ENCODE results near the gene SH3RF3.

Gene SH3RF3

DNA sequence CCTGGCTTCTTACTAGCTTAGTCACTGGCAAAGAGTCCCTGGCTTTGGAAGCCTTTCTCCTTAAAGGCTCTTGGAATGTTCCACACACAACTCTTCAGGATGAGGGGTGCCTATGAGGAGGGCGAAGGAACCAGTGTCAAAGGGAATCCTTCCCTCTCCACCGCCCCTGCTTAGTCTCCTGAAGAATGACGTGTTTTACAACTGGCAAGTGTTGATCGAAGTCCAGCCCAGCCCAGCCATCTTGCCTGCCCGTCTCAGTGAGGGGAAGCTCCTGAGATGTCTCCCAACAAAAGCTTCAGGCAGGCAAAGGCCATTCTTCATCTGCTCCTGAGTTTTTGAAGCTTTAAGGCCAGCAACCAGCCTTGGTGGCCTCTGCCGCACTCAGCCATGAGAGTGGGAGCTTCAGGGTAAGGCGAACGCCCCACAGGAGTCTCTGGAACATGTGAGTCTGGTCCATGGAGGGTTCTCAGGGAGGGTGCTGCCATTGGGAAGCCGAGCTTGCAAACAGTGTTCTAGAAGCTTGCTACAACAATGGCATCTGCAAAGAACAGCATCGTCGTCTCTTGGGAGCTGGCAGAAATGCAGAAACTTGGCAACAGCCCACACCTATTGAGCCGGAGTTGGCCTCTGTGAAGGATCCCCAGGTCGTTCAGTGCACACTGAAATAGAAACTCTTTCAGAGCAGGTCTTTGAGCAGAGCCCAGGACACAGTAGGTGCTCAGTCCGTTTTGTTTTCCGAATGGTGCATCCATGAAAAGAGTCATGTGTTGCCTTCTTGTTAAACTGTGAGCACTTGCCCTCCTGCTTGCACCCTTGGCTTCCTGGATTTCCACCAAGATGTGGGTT, 264.0 kb downstream of the SH3RF3 start:
- no peak for DNase-seq (ENCODE audit: low read depth in 3 of 3)

DNA sequence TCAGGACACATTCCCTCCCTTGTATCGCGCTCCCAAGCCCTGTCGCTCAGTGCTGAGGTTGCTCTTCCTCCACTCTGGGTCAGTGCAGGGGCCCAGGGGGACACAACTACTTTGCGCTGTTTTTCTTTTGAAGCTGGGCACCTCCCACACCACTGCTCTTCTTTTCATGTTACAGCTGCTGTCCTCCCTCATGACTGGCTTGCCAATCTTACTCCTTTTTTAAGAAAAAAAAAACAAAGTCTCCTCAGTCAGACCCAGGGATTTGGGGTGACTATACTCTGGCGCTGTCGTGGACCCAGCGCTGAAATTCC, 264.6 kb downstream of the SH3RF3 start:
- DNase-seq (ENCODE audit: low read depth in 3 of 3), result no peak

DNA sequence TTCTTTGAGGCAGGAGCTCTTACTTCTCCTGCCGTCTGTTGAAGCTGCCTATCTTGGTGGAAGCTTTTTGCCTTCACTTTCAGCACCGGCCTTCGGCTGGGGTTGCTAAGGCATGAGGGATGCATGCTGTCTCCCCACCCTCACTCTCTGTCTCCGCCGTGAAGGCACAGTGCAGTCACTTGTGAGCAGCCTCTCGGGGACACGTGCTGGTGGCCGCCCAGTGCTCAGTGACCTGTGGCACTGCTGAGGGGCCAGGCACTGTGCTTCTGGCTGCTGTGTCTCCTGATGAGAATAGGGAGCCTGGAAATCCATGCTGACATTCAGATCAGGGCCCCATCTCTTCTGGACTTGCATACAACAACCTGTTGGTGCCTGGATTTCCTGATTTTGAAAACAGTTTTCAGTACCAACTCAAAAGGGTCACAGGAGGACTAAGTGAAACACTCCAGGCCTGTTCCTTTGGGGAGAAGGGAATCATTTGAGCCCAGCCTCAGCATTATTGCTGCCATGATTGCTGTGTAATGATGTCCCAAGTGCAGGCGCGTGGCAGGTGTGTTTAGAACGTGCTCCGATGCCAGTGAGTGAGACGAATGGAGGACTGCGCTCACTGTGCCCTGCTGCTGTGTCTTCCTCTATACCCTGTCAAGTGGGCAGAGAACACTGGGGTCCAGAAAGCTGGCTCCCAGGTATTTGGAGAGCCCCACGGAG, 266.6 kb downstream of the SH3RF3 start:
- DNase-seq (ENCODE audit: low read depth in 3 of 3), result no peak

DNA sequence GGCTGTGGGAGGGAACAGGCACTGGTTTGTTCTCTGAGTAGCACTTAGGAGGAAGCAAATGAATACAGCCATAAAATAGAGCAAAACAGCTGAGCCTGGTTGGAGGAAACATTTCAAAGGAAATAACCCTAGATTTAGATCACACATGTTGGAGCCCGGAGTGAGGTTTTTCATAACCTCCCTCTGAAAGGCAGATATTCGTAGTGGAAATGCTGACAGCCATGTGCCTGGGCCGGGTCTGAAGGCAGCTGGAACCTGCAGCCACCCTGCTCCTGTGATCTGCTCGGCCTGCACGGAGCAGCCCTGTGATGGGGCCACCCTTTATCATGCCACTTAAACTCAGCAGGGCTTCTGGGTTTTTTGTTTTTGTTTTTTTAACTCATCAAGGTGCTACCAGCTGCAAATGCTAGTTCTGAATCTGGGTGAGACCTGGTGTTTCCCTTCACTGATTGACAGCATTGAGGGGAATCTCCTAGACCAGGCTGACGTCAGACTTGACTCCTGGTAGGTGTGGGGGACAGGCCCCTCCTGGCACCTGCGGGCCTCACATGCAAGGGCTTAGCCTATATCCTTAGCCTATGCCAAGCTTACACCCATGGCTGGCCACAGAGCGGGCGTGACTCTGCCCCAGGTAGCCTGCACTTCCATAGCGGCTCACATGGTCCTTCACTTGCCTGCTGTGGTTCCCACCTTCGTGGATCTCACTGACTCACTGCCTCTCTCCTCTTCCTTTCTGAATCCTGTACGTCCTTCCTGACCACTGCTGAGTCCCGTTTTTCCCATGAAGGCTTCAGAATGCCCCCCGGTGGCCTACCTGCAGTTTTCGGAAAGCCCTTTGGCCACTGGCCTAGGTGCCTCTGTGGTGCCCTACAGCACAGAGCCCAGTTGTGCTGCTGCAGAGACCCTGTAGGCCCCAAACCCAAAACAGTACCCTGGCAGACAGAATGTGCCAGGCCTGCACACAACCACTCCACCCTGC, 267.5 kb downstream of the SH3RF3 start:
- peak in 1 of 3 experiments; percentile 6 for DNase-seq (ENCODE audit: low read depth in 3 of 3)

DNA sequence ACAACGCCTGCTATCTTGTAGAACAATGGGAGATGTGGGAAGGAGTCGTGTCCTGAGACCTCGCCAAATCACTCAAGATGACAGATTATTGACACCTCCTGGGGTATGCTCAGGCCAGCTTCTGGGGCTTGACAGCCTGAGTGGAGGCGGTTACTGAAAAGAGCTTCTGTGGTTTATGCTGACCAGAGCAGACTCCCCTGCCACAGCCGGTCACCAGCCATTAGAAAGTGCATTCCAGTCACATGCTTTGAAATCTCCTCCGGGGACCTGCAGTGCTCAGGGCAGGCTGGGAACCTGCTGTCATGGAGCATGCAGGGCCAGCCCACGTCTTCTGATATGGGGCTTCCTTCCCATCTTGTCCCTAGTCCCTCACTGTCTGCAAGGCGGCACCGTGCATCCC, 268.9 kb downstream of the SH3RF3 start:
- no peak for DNase-seq (ENCODE audit: low read depth in 3 of 3)

DNA sequence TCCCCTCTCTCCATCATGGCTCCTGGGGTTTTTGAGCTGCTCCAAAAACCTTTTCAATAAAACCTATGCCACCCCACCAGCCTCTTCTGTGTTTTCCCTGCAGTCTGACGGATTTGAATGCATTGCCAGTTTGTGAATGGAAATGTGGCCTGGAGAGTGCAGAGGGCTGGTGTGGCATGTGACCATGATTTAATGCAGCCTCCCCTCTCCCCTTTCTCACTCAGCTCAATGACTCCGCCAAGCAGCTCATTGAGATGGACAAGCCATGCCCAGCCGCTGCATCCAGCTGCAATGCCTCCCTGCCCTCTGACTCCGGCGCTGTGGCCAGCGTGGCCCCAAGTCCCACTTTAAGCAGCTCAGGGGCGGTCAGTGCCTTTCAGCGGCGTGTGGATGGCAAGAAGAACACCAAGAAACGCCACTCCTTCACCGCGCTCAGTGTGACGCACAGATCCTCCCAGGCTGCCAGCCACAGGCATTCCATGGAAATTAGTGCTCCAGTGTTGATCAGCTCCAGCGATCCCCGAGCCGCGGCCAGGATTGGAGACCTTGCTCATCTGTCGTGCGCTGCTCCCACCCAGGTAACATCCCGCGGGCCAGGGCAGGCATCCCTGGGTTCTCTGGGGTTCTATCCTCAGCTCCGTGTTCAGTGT, 269.5 kb downstream of the SH3RF3 start:
- no peak for DNase-seq (ENCODE audit: low read depth in 3 of 3)

DNA sequence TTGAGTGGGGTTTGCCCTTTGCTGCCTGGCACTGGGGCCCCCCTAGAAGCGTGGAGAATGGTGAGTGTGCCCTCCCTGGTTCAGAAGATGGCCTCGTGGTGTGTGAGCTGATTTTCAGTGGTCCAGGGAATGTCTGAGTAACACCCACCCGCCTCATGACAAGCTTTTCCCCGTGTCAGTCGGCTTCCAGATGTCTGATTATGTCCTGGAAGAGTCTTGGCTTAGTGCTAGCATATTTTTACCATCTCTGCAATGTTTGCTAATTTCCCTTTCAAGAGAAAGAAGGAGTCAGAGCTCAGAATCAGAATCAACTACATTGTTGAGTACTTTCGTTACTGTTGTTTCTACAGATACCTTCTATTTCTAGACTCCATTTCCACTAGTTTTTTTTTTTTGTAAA, 270.1 kb downstream of the SH3RF3 start:
- no peak for DNase-seq (ENCODE audit: low read depth in 3 of 3)

DNA sequence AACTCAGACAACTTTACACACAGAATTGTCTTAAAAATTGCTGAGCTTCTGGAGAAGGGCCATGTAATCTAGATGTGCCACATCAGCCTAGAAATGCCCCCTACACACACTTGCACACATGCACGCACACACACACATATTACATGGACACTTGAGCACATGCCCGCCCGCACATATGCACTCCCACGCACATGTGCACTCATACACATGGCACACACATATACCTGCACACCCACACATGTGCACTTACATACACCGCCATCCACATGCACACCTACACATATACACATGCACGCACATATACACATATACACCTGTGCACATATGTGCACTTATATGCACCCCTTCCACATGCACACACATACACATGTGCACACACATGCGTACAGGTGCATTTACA, 271.1 kb downstream of the SH3RF3 start:
- DNase-seq (ENCODE audit: low read depth in 3 of 3), result no peak

DNA sequence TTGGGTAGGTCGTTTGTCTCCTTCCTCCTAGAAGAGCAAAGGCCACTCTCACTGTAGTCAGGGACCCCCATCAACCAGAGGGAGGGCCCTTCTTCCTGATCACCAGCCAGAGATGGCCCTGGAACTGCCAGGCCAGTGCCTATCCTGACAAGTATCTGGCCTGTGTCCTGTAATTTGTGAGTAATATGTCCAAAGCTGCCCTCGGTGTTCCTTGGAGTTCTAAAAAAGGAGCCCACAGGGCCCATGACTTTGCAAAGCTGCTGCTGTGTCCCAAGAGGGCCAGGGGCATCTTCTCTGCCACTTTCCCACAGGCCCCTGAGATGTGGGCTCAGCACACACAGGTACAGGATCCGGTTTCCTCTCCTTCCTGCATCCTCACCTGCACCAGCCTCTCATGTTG, 272.4 kb downstream of the SH3RF3 start:
- no peak for DNase-seq (ENCODE audit: low read depth in 3 of 3)

DNA sequence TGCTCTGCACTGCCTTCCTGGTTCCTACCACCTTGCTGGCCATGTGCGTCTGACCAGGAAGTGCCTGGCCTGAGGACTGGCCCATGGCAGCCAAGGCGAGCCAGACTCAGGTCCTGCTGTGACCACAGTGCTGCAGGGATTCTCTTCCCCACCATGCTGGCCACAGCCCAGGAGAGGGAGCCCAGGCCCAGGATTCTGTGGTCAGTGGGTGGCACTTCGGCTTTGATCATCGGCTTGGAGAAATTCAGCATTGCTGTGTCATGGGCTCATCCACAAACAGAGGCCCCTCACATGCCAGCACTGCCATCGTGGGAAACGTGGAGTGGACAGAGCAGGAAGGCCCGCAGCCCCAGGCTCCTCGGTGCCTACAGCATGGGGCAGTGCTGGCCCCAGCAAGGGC, 273.2 kb downstream of the SH3RF3 start:
- no peak for DNase-seq (ENCODE audit: low read depth in 3 of 3)

DNA sequence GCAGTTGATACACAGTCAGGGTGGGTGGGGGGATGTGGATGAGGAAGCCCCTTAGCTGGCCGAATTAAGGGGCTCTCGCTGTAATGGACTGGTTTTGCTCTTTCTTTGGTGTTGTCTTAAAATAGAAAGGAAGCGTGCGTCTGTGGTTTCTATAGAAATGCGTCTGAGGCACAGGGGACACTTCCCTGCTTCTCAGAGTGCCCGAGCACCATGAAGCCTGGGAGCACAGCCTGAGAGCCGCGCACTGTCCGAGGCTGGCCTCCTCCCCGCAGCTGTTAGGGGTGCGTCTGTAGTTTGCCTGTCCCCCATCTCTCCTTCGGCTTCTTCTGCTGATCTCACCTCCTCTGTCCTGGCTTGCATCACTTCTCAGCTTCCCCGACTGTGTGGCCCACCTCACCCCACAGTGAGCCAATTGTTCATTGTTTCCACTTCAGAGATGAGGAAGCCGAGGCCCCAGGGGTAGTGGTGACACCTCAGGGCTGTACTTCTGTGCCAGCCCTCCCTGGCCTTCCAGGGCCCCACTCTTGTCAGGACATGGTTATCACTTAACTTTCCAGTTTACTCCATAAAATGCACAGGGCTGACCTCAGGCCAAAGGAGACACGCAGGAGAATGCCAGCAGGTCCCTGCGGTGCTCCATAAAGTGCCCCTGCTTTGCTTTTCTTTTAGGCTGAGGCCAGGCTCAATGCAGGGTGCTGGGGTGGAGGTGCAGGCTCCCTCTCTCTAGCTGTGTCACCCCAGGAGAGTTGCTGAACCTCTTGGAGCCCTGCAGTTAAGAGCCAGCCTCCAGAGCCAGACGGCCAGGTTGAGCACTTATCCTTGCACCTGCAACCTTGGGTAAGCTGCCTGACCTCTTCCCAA, 274.2 kb downstream of the SH3RF3 start:
- DNase-seq (ENCODE audit: low read depth in 3 of 3), result peak in 1 of 3 experiments; percentile 17

DNA sequence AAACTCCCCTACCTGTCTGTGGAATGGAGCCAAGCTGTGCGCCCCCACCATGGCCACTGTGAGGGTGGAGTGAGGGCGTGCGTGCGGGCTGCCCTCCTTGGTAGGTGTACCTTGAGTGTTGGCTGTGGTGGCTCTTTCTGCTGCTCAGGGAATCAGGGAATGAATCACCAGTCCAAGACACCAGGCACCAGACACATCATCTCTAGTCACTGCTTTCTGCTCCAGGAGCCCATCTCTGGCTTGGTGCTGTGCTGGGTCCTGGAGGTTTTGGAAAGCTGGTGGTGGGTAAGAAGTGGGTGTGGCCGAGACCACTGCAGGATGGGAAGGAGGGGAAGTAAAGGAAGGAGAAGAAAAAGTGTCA, 274.8 kb downstream of the SH3RF3 start:
- DNase-seq (ENCODE audit: low read depth in 3 of 3), result no peak

DNA sequence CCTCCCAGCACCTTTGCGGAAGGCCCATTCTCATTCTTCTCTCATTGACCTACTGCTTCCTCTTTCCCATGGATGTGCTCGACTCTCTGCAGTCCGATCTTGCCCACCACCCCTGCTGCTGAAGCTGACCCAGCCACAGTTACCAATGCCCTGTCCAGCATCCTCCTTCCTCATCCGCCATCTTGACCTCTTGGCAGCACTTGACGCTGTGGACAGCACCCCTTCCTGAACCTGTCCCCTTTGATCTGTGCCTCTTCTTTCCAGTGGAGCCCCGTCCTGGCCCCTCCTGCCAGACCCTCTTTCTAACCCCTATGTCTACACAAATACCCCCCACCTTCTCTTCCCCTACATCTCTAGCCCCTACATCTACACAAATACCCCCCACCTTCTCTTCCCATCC, 275.7 kb downstream of the SH3RF3 start:
- DNase-seq (ENCODE audit: low read depth in 3 of 3), result no peak

DNA sequence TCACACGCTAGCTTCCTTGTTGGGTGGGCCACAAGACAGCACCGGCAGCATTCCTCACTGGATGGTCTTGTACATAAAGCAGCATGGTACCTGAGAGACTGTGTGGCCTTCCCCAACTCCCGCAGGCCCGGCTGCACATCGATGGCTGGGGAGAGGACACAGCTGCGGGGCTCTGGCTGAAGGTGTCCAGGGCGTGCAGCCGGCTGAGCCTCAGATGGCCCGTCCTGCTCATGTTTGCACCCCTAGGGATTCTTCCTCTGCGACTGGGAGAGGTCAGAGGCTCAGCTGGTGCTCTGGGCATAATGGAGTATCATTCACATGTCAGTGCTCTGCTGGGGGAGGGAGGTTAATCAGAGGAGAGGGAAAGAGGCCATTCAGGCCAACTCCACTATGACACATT, 276.9 kb downstream of the SH3RF3 start:
- DNase-seq (ENCODE audit: low read depth in 3 of 3), result no peak

DNA sequence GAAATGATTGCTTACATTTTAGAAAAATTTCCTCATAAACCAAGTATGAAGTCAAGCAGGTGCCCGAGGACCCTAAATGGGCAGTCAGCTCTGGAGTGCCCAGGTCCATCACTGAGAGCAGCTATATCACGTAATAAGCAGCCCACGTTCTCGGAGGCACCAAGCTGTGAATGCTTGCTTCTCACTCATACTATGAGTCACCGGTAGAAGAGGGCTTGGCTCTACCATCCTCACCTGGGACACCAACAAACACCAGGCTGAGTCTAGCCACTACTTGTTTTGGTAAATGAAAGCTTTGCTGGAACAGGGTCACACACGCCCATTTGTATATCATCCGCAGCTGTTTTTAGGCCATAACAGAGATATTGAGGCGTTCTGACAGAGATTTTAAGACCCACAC, 277.3 kb downstream of the SH3RF3 start:
- no peak for DNase-seq (ENCODE audit: low read depth in 3 of 3)

DNA sequence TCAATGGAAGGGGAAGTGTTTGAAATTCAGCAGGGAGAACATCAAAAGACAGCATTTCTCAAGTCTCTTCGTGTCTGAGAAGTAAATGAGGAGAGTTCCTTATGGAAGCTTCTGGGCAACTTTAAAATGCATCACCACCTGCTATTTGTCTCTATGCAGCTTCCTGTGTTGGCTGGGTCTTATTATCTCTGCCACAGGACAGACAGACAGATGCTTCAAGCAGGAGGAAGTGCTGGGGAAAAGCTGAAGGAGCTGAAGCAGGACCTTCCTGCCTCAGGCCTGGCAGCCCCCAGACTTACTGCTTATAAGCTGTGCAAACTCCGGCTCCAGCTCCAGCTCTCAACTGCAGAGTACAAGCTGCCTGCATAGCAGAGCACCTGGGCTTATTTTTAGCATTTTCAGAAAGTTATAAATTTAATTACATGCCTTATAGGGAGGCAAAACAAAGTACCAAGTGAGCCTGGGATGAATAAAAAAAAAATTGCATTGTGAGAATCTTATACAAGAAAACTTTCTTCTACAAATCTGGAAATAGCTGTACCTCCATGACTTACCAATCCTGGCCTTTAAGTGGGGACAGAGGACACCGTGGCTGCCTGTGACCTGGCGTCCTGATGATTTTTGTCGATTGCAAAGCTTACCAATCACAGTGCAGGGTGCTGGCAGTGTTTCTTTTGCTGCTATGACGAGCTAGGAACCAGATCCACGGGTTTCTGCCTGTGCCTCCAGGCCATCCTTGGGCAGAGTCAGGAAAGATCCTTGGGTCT, 278.5 kb downstream of the SH3RF3 start:
- DNase-seq (ENCODE audit: low read depth in 3 of 3), result no peak

DNA sequence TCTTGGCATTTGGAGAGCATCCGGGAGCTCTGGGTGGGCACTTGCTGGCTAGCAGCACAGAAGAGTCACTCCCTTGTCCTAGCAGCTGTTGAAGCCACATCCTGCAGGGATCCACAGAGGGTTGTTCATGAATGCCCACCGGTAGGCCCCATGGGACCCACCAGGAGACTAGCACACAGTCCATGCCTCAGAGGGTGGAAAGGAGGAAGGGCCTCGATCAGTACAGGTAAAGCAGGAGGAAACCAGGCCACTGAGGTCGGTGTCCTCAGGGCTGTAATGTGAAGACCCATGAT, 279.0 kb downstream of the SH3RF3 start:
- no peak for DNase-seq (ENCODE audit: low read depth in 3 of 3)

DNA sequence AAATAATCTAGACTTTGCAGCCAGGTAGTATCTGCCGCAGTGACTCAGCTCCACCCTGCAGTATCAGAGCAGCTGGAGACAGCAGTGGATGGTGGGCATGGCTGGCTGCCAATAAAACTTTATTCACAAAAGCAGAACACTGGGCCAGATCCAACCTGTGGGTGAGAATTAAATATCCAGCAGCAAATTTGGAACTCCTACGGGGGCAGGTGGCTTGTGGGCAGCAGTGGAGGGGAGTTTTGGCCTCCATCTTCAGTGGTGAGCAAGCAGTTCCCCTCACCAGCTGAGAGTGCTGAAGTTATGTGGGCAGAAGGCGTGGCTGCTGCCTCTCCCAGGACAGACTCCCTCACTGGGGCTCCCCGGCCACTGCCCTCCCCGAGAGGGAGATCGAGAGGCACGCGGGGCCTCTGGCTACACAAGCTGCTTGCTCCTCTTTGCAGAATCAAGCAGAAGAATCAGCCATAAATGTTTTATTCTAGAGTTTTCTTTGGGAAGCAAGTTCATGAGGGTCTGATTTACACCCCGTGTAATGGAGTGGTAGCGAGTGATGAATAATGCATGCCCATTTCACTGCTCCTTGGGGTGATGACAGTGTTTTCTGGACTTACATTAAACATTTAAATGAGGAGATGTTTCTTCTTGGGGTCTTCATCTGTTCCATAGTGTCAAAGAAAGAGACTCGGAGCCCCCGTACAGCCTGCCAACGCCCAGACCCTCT, 280.5 kb downstream of the SH3RF3 start:
- DNase-seq (ENCODE audit: low read depth in 3 of 3), result no peak

DNA sequence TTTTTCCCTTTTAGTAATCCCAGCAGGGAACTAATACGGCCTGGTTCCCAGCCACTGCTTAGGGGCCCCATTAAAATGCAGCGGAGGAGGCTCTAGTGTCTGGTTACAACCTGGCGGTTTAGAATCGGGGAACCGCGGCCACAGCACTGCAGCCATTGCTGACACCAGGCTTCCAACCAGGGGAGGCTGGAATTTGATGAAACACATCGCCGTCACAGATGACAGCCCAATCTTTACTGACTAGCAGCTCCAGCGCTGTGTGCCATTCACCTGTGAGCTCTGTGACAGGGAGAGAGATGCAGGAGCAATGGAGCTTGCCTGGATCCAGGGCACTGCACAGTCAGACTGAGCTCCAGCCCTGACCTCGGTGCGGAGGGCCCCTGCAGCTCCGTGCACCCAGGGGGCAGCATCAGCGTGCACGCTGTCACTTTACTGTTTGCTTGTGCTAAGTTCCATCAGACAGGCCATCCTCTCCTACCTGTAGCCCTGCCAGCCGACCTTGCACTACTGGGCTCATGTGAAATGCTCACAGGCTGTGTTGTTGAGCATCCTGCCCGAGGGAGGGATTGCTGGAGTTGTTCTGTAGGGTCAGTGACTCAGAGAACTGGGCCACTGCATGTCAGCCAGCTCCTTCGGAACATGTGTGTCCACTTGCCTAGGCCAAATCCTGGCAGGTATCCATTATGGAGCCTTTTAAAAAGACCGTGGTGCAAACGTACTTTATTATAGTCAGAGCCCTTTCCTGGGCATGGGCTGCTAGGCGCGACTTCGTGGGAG, 281.2 kb downstream of the SH3RF3 start:
- DNase-seq (ENCODE audit: low read depth in 3 of 3), result no peak
